ENCODE measurements around the gene GNAI3. TPM values are rescaled to one million over a fixed set of nuclear protein-coding genes. Genes with fewer than 3 reads are reported as not detected.

Gene GNAI3
- polyA plus RNA-seq, 2 of the 4 experiments (the other 2 are of a cell fraction), result 5.3 to 8.7 TPM

GRCh38 chr1:109613361-109614147, 65.1 kb downstream of the GNAI3 start:
- H3K4me3 ChIP-seq, result no peak overlapping the region
- WGBS (ENCODE audit: missing lambda C conversion rate), result 54% methylated on average over 7 of the region's 7 CpGs
- CTCF ChIA-PET, result interaction anchor here (1.1 to 2.2 kb wide), 7 partner anchors 8 to 163 kb away, joined by 3 to 7 read pairs (median 4); no protein-coding TSS in a partner anchor
- no peak for ATAC-seq
- H3K27ac ChIP-seq, result no peak overlapping the region
- POLR2A ChIA-PET, result interaction anchor here (1.0 to 1.2 kb wide), 2 partner anchors 65 kb away, joined by 3 to 4 read pairs; partner anchors contain the start of gene GNAI3
- TF ChIP-seq SMC3 (IDR thresholded peaks at IDR 0.05), result no peak
- TF ChIP-seq RARB (CRISPR knock-in tag; IDR thresholded peaks at IDR 0.05), result no peak
- no peak for TF ChIP-seq JUN (IDR thresholded peaks at IDR 0.05)
- TF ChIP-seq SREBF2 (IDR thresholded peaks at IDR 0.05), result no peak
- TF ChIP-seq MAFK (IDR thresholded peaks at IDR 0.05; ENCODE audit: partially characterized antibody), result no peak
- TF ChIP-seq RNF2 (IDR thresholded peaks at IDR 0.05; ENCODE audit: borderline replicate concordance, low read depth), result no peak
- TF ChIP-seq HOXA7 (CRISPR knock-in tag; IDR thresholded peaks at IDR 0.05), result no peak
- no peak for TF ChIP-seq CHD2 (IDR thresholded peaks at IDR 0.05; ENCODE audit: low read length, partially characterized antibody)
- no peak for TF ChIP-seq ELK1 (IDR thresholded peaks at IDR 0.05; ENCODE audit: low read depth, low read length)
- TF ChIP-seq CBX8 (IDR thresholded peaks at IDR 0.05), result no peak
- TF ChIP-seq ZC3H11A (IDR thresholded peaks at IDR 0.05), result no peak
- DNase-seq (ENCODE audit: low read depth in 1 of 2, low spot score in 1 of 2), result no peak
- no peaks in the 10 kb centered on the region for H3K9me3 ChIP-seq
- no peak for FAIRE-seq
- H3K4me1 ChIP-seq, result peaks cover 20% of the 10 kb centered on the region
- no peak overlapping the region for H3K4me2 ChIP-seq

- WGBS (ENCODE audit: missing lambda C conversion rate), result 90% methylated on average over 3 of the region's 3 CpGs
- Histone ChIP-seq H3K4me3 (no peak overlapping the region), H3K4me1 (peaks cover 23% of the 10 kb centered on the region), H3K27ac (no peak overlapping the region), H3K9me3 (no peaks in the 10 kb centered on the region), H3K4me2 (no peak overlapping the region)
- FAIRE-seq (no peak), DNase-seq (ENCODE audit: low read depth in 1 of 2, low spot score in 1 of 2) (no peak), ATAC-seq (no peak)
- POLR2A ChIA-PET, result interaction anchor here (0.9 kb wide), 1 partner anchor 68 kb away, joined by 3 read pairs; the partner anchor contains the start of gene GNAI3
- TF ChIP-seq POLR2A (IDR thresholded peaks at IDR 0.05; ENCODE audit: low read length) (no peak), RARB (CRISPR knock-in tag; IDR thresholded peaks at IDR 0.05) (no peak), NPAS2 (CRISPR knock-in tag; IDR thresholded peaks at IDR 0.05; ENCODE audit: borderline replicate concordance) (no peak), BCL3 (IDR thresholded peaks at IDR 0.05) (no peak), POLR2AphosphoS2 (conservative IDR thresholded peaks at IDR 0.05; ENCODE audit: low read length) (no peak), ATOH8 (CRISPR knock-in tag; IDR thresholded peaks at IDR 0.05; ENCODE audit: low read depth) (no peak), SMC3 (IDR thresholded peaks at IDR 0.05) (no peak), ZNF302 (CRISPR knock-in tag; IDR thresholded peaks at IDR 0.05) (no peak), HOXB5 (CRISPR knock-in tag; IDR thresholded peaks at IDR 0.05) (no peak), REST (IDR thresholded peaks at IDR 0.05) (no peak), HOXA7 (CRISPR knock-in tag; IDR thresholded peaks at IDR 0.05) (no peak)
- CTCF ChIA-PET, result interaction anchor here (0.8 to 2.1 kb wide), 4 partner anchors 14 to 70 kb away, joined by 3 to 6 read pairs (median 4); no protein-coding TSS in a partner anchor
Observed at GRCh38 chr1:109615879-109616278, 67.5 kb downstream of the GNAI3 start.

All from A549 (cell line).